Common myeloid progenitor, CD34-positive (primary cell): Measurements from ENCODE around the gene NKD2.
"Not testable (repeated sequence)": the region's sequence is repeated elsewhere in the genome, so short reads cannot be mapped to it uniquely, and the experiment has no call there.

Experiments
- CTCF ChIA-PET: fragments of 350-600 bp; sonication (Branson Sonifier 250); formaldehyde crosslinking; loops from one replicate; lab custom pipeline; 2021; ENCODE audit warnings: antibody characterized with exemption; lab: Charles Lee
- POLR2A ChIA-PET: fragments of 350-600 bp; sonication (Branson Sonifier 250); formaldehyde crosslinking; loops from one replicate; lab custom pipeline; 2021; ENCODE audit warnings: antibody characterized with exemption; lab: Charles Lee
- DNase-seq, 3 donors: peaks; one replicate each; pipeline versions ENCODE4 v3.0.0 to v3.0.0-alpha.2; 2013
- H3K27ac ChIP-seq, 2 experiments: 1 replicate in 1 of 2; 2 replicates in 1 of 2; pipeline ENCODE4 v1.7.0; 2013; ENCODE audit warnings: inconsistent platforms in 2 of 2, low read length in 2 of 2, mild to moderate bottlenecking in 2 of 2, low read depth in 1 of 2, moderate library complexity in 1 of 2; ENCODE audit not compliant: severe bottlenecking in 2 of 2, insufficient read depth in 1 of 2, poor library complexity in 1 of 2
- H3K27me3 ChIP-seq, 5 experiments: replicated peaks in 2 of 5; 1 replicate in 3 of 5; 2 replicates in 2 of 5; pipeline versions ENCODE4 v1.6.1 to v1.7.0; 2013; ENCODE audit warnings: low read length in 4 of 5, mild to moderate bottlenecking in 2 of 5, moderate library complexity in 2 of 5, inconsistent platforms in 1 of 5; ENCODE audit not compliant: insufficient read depth in 5 of 5, control insufficient read depth in 4 of 5
- H3K36me3 ChIP-seq, 4 experiments: 1 replicate in 2 of 4; 2 replicates in 2 of 4; pipeline versions ENCODE4 v1.6.1 to v1.7.0; 2013; ENCODE audit warnings: low read length in 3 of 4, control low read depth in 1 of 4, mild to moderate bottlenecking in 1 of 4; ENCODE audit not compliant: control insufficient read depth in 4 of 4, insufficient read depth in 4 of 4
- H3K4me1 ChIP-seq, 4 experiments: 1 replicate in 3 of 4; 2 replicates in 1 of 4; pipeline versions ENCODE4 v1.6.1 to v1.7.1; 2013; ENCODE audit warnings: low read length in 3 of 4, mild to moderate bottlenecking in 3 of 4, control low read depth in 1 of 4, inconsistent platforms in 1 of 4, moderate library complexity in 1 of 4; ENCODE audit not compliant: control insufficient read depth in 4 of 4, insufficient read depth in 4 of 4; ENCODE audit errors: control extremely low read depth in 1 of 4
- H3K4me3 ChIP-seq, 7 experiments: 1 replicate in 4 of 7; 2 replicates in 3 of 7; pipeline versions ENCODE4 v1.5.1 to v1.7.0; 2013; ENCODE audit warnings: mild to moderate bottlenecking in 7 of 7, low read length in 6 of 7, moderate library complexity in 6 of 7, inconsistent platforms in 2 of 7, low read depth in 2 of 7, control low read depth in 1 of 7; ENCODE audit not compliant: insufficient read depth in 4 of 7, control insufficient read depth in 1 of 7; ENCODE audit errors: extremely low read depth in 1 of 7
- H3K9me3 ChIP-seq, 5 experiments: 1 replicate in 4 of 5; 2 replicates in 1 of 5; pipeline versions ENCODE4 v1.6.1 to v1.7.1; 2013; ENCODE audit warnings: low read length in 4 of 5, mild to moderate bottlenecking in 2 of 5, inconsistent platforms in 1 of 5, low read depth in 1 of 5, moderate library complexity in 1 of 5; ENCODE audit not compliant: control insufficient read depth in 4 of 5, insufficient read depth in 2 of 5; ENCODE audit errors: control extremely low read depth in 1 of 5
- WGBS: methylation state at CpG from one replicate; pipeline ENCODE4 v1.1.5; 2013; ENCODE audit not compliant: insufficient coverage; 5-methylcytosine and 5-hydroxymethylcytosine counted together

The NKD2 gene

DNA sequence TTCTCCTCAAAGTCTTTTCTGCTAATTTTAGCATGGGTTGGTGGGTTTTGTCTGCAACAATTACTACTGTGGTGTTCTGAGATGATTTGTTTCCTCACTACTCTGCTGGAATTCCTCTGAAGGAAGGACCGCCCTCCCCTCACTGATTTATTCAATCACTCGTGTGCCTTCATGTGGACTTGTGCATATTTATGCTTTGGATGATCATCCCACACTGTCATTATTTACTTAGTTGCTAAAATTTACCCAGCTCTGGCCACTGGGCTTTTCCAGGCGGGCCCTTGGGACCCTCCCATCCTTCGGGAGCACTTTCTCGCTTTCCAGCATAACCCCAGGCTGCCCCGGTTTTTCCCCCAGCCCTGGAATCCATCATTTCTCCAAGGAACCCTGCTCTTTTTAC lies 41.7 kb upstream of the NKD2 start:
- Histone ChIP-seq H3K4me1 (no peaks in the 10 kb centered on the region), H3K27ac (no peak overlapping the region), H3K4me3 (no peak overlapping the region), H3K36me3 (no peaks in the 10 kb centered on the region), H3K27me3 (peaks cover 5 to 57% (median 26%) of the 10 kb centered on the region in 5 experiments), H3K9me3 (peaks cover 0 to 3% (median 0%) of the 10 kb centered on the region in 5 experiments)
- ChIA-PET POLR2A (no interaction called here), CTCF (interaction anchor here (1.2 kb wide), 1 partner anchor 10 kb away, joined by 3 read pairs; no protein-coding TSS in a partner anchor)
- DNase-seq, result no peak
- 94% methylated on average over 6 of the region's 6 CpGs for WGBS

- ChIA-PET CTCF (no interaction called here), POLR2A (no interaction called here)
- Histone ChIP-seq H3K36me3 (no peaks in the 10 kb centered on the region), H3K4me3 (no peak overlapping the region), H3K9me3 (peaks cover 0 to 3% (median 0%) of the 10 kb centered on the region in 5 experiments), H3K27me3 (peaks cover 5 to 57% (median 25%) of the 10 kb centered on the region in 5 experiments), H3K4me1 (no peaks in the 10 kb centered on the region), H3K27ac (no peak overlapping the region)
- no peak for DNase-seq
- 61% methylated on average over 4 of the region's 6 CpGs for WGBS
Observed at GRCh38 chr5:968881-969280, 39.7 kb upstream of the NKD2 start.

GRCh38 chr5:969408-969839 lies 39.2 kb upstream of the NKD2 start:
- Histone ChIP-seq H3K27me3 (peaks cover 5 to 53% (median 25%) of the 10 kb centered on the region in 5 experiments), H3K36me3 (no peaks in the 10 kb centered on the region), H3K4me1 (no peaks in the 10 kb centered on the region), H3K4me3 (no peak overlapping the region), H3K9me3 (peaks cover 0 to 3% (median 0%) of the 10 kb centered on the region in 5 experiments), H3K27ac (no peak overlapping the region)
- WGBS, result 68% methylated on average over 13 of the region's 14 CpGs
- ChIA-PET POLR2A (no interaction called here), CTCF (interaction anchor here (0.7 kb wide), 1 partner anchor 33 kb away, joined by 3 read pairs; no protein-coding TSS in a partner anchor)
- peak in 2 of 3 donors; percentile 25 to 37 for DNase-seq

- H3K9me3 ChIP-seq, H3K4me3 ChIP-seq, POLR2A ChIA-PET, H3K36me3 ChIP-seq, DNase-seq, H3K27ac ChIP-seq, H3K4me1 ChIP-seq: not testable (repeated sequence)
- no CpG with 5 or more reads among the region's 2 CpGs for WGBS
- peaks cover 5 to 36% (median 16%) of the 10 kb centered on the region in 5 experiments for H3K27me3 ChIP-seq
- CTCF ChIA-PET, result interaction anchor here (0.6 kb wide), 1 partner anchor 146 kb away, joined by 3 read pairs; no protein-coding TSS in a partner anchor
Observed at GRCh38 chr5:972575-972974, 36.0 kb upstream of the NKD2 start.

DNA sequence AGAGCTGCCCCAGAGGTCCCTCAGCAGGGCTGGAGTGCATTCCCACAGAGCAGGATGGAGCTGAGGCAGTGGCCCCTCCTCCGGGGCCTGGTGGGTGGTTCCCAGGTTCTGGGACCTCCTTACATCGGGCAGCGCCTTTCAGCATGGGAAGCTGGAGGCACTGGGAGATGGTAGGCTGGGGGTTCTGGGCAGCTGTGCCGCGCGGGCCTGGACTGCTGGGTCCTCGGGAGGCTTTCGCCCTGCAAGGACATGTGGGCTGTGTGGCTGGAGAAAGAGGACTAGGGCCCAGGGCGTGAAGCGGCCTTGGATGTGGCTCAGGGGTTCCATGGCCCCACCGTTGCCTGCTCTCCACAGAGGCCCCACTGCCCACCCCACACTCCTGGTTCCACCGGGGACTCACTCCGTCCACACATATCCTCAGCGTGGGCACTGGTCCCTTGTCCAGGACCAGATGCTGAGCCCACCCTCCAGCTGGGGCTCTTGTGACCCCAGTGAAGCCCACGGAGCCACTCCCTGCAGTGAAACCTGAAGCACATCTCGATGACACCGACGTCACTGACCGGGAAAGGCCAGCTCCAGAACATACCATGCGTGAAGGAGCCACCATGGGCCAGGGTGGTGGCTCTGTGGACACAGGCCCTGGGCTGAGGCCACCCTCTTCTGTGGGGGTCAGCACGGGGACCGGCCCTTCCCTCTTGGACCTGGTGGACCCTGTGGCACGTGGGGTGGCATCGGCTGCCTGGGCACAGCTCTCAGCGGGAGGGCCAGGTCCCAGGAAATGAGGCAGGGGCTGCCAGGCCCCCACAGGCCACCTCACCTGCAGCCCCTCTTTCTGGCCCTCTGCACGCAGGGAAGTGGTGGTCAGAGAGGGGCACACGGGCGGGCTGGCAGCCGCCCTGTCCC lies 31.5 kb upstream of the NKD2 start:
- WGBS, result 92% methylated on average over 21 of the region's 29 CpGs

DNA sequence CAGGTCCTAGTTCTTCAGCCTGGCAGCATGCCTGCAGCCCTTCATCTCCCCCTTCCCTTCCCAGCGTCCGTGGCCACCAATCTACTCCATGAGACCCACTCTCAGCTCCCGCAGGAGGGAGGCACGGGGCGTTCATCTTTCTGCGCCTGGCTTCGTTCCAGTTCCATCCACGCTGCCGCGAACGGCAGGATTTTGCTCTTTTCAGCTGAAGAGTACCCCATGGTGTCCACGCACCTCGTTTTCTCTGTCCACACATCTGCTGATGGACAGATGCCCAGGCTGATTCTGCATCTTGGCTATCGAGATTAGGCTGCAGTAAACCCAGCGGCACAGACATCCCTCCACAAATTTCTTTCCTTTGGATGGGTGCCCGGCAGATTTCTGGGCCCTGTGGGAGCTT lies 30.5 kb upstream of the NKD2 start:
- ChIA-PET CTCF (interaction anchor here (1.3 kb wide), 1 partner anchor 12 kb away, joined by 3 read pairs; no protein-coding TSS in a partner anchor), POLR2A (no interaction called here)
- H3K27me3 ChIP-seq, result peaks cover 0 to 6% (median 0%) of the 10 kb centered on the region in 5 experiments
- no peaks in the 10 kb centered on the region for H3K9me3 ChIP-seq
- no peak overlapping the region for H3K27ac ChIP-seq
- no peaks in the 10 kb centered on the region for H3K4me1 ChIP-seq
- DNase-seq, result no peak
- H3K4me3 ChIP-seq, result no peak overlapping the region
- WGBS, result 97% methylated on average over 16 of the region's 16 CpGs
- no peaks in the 10 kb centered on the region for H3K36me3 ChIP-seq

More for the DNA sequence above, 31.5 kb upstream of the NKD2 start:
- POLR2A ChIA-PET, result no interaction called here
- H3K4me1 ChIP-seq, result no peaks in the 10 kb centered on the region
- no peaks in the 10 kb centered on the region for H3K9me3 ChIP-seq
- H3K36me3 ChIP-seq, result no peaks in the 10 kb centered on the region
- no peak overlapping the region for H3K4me3 ChIP-seq
- DNase-seq, result no peak
- CTCF ChIA-PET, result interaction anchor here (1.3 kb wide), 1 partner anchor 13 kb away, joined by 3 read pairs; no protein-coding TSS in a partner anchor
- H3K27ac ChIP-seq, result no peak overlapping the region
- H3K27me3 ChIP-seq, result peaks cover 0 to 6% (median 0%) of the 10 kb centered on the region in 5 experiments

DNA sequence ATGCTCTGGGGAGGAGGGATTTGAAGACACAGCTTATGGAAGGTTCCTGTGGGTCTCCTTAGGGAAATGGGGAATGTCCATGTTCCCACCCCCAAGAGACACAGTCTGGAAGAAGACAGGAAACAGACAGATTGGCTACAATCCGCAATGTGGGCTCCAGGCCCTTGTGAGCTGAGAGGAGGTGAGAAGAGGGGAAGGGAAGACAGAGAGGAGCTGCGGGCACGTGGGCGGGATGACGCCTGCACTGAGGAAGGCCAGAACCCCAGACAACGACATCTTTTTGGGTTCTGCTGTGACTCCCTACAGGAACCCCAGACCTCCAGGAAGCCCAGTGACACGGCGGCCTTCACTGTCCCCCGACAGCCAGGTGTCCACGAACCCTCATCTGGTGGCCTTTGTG lies 29.9 kb upstream of the NKD2 start:
- ChIA-PET POLR2A (no interaction called here), CTCF (interaction anchor here (1.0 to 1.3 kb wide), 2 partner anchors 11 kb away, joined by 3 read pairs; no protein-coding TSS in a partner anchor)
- WGBS, result 73% methylated on average over 6 of the region's 10 CpGs
- Histone ChIP-seq H3K4me1 (no peaks in the 10 kb centered on the region), H3K36me3 (no peaks in the 10 kb centered on the region), H3K9me3 (no peaks in the 10 kb centered on the region), H3K27me3 (peaks cover 0 to 6% (median 0%) of the 10 kb centered on the region in 5 experiments), H3K27ac (no peak overlapping the region), H3K4me3 (no peak overlapping the region)
- no peak for DNase-seq
